Osteocyte (in vitro differentiated cells): ENCODE results near the gene CTRL. TPM values are rescaled to one million over a fixed set of nuclear protein-coding genes. Genes with fewer than 3 reads are reported as not detected.
"Not testable (repeated sequence)": the region's sequence is repeated elsewhere in the genome, so short reads cannot be mapped to it uniquely, and the experiment has no call there.

Experiments used
- DNase-seq: peaks from one replicate; pipeline ENCODE4 v3.0.0; 2021; ENCODE audit warnings: mixed read lengths; ENCODE audit not compliant: unreplicated experiment; ENCODE audit errors: extremely low spot score
- H3K27ac Mint-ChIP-seq: one replicate; pipeline ENCODE4 v1.8.0; 2021; ENCODE audit warnings: mild to moderate bottlenecking, mixed read lengths; ENCODE audit not compliant: unreplicated experiment
- H3K27me3 Mint-ChIP-seq: one replicate; pipeline ENCODE4 v1.8.0; 2021; ENCODE audit warnings: mixed read lengths; ENCODE audit not compliant: unreplicated experiment
- H3K36me3 Mint-ChIP-seq: one replicate; pipeline ENCODE4 v1.8.0; 2021; ENCODE audit warnings: mixed read lengths; ENCODE audit not compliant: unreplicated experiment
- H3K4me1 Mint-ChIP-seq: one replicate; pipeline ENCODE4 v1.8.0; 2021; ENCODE audit warnings: mixed read lengths; ENCODE audit not compliant: unreplicated experiment
- H3K4me3 Mint-ChIP-seq: one replicate; pipeline ENCODE4 v1.8.0; 2021; ENCODE audit warnings: mild to moderate bottlenecking, moderate library complexity, mixed read lengths; ENCODE audit not compliant: unreplicated experiment
- H3K9me3 Mint-ChIP-seq: one replicate; pipeline ENCODE4 v1.8.0; 2021; ENCODE audit warnings: mixed read lengths; ENCODE audit not compliant: unreplicated experiment
- CTCF ChIP-seq: fragments of 200-600 bp; sonication (generic); IDR thresholded peaks from 2 replicates; pipeline ENCODE4 v1.5.0; 2021; ENCODE audit warnings: antibody characterized with exemption, mild to moderate bottlenecking, moderate library complexity
- total RNA-seq: library from RNA; stranded (reverse); gene quantifications from 2 replicates; pipeline ENCODE4 v1.2.1, GENCODE V29; 2021

The CTRL gene
- total RNA-seq, 1 donor from 2014 or later, result 0.91 TPM

GRCh38 chr16:67976205-67976604 is 44.5 kb upstream of the CTRL start:
- H3K36me3 Mint-ChIP-seq, result no peaks in the 10 kb centered on the region
- no peak for DNase-seq
- no peaks in the 10 kb centered on the region for H3K9me3 Mint-ChIP-seq
- H3K27me3 Mint-ChIP-seq, result peaks cover 13% of the 10 kb centered on the region
- TF ChIP-seq CTCF, result no peak
- peaks cover 1% of the 10 kb centered on the region for H3K4me1 Mint-ChIP-seq
- no peak overlapping the region for H3K27ac Mint-ChIP-seq
- no peak overlapping the region for H3K4me3 Mint-ChIP-seq

GRCh38 chr16:67975321-67976105 is 43.9 kb upstream of the CTRL start:
- Mint-ChIP-seq H3K4me1 (peaks cover 1% of the 10 kb centered on the region), H3K36me3 (no peaks in the 10 kb centered on the region), H3K27ac (no peak overlapping the region), H3K4me3 (no peak overlapping the region), H3K9me3 (no peaks in the 10 kb centered on the region), H3K27me3 (peaks cover 13% of the 10 kb centered on the region)
- TF ChIP-seq CTCF, result no peak
- no peak for DNase-seq

- H3K9me3 Mint-ChIP-seq, H3K36me3 Mint-ChIP-seq, DNase-seq, H3K4me3 Mint-ChIP-seq, H3K27me3 Mint-ChIP-seq, H3K27ac Mint-ChIP-seq, H3K4me1 Mint-ChIP-seq: not testable (repeated sequence)
Measured at GRCh38 chr16:67972285-67972684, 40.6 kb upstream of the CTRL start.

- H3K36me3 Mint-ChIP-seq, result no peaks in the 10 kb centered on the region
- no peak for TF ChIP-seq CTCF
- no peak overlapping the region for H3K4me3 Mint-ChIP-seq
- no peaks in the 10 kb centered on the region for H3K9me3 Mint-ChIP-seq
- H3K27ac Mint-ChIP-seq, result no peak overlapping the region
- peaks cover under 1% of the 10 kb centered on the region for H3K27me3 Mint-ChIP-seq
- peaks cover 17% of the 10 kb centered on the region for H3K4me1 Mint-ChIP-seq
- no peak for DNase-seq
Measured at GRCh38 chr16:67971111-67971510, 39.4 kb upstream of the CTRL start.

GRCh38 chr16:67969254-67970039 is 37.8 kb upstream of the CTRL start:
- DNase-seq, result no peak

More at GRCh38 chr16:67969254-67970039, 37.8 kb upstream of the CTRL start:
- Mint-ChIP-seq H3K4me1 (peaks cover 31% of the 10 kb centered on the region), H3K27me3 (no peaks in the 10 kb centered on the region), H3K27ac (peak overlapping the region; percentile 65), H3K36me3 (peaks cover 2% of the 10 kb centered on the region), H3K4me3 (peak overlapping the region; percentile 96), H3K9me3 (no peaks in the 10 kb centered on the region)
- no peak for TF ChIP-seq CTCF
